Breast epithelium (tissue), 3 donors: ENCODE results near the gene PRDX5.

Experiments
- POLR2A ChIP-seq: fragments of 450-650 bp; IDR thresholded peaks from one replicate; pipeline ENCODE4 v1.6.1; 2016; ENCODE audit warnings: antibody characterized with exemption, mild to moderate bottlenecking, moderate library complexity
- TF ChIP-seq, protein P1 (sequence below), 3 donors: fragments of 450-650 bp; IDR thresholded peaks; one replicate each; pipeline ENCODE4 v1.5.1; 2016 to 2017; ENCODE audit warnings: antibody characterized with exemption in 3 of 3, mild to moderate bottlenecking in 3 of 3, moderate library complexity in 3 of 3

DNA sequence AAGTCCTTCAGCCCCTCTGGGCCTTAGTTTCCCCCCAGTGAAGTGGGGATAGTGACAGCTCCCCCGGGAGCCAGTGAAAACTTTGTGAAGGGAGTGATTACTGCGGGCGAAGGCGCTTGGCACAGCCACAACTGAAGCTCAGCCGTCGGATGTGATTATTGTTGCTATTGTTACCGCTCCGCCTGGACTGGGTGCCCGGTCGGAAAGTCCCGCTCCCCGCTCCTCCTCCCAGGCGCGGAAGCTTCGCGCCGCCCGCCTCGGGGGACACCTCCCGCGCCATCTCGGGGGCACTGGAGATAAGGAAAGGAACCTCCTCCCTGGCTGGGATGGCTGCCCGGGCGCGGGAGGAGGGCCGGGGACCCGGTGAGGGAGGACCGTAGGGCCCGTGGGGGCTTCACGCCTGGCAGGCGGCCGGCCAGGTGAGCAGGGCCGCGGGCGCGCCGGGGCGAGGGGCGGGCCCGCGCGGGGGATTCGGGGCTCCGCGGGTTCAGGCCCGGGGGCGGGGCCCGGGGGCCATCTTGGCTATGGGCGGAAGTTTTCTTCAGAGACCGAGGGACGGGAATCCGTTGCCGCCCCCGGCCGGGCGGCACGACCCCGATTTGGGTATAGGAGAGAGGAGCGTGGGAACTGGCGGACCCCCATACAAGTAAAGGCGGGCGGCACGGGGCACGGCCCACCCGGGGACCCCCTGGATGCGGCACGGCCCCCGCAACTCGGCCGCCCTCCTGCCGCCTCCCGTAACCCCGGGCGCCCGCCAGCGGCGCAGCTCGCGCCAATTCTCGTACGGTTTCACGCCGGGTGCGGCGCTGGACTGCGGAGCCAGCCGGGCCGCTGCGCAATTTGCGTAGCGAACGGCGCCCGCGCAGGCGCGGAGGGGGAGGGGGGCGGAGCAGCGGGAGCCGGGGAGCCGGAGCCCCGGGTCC is 32.7 kb upstream of the PRDX5 start, which contains the start of gene GPR137:
- TF ChIP-seq POLR2A: peak; percentile 3
- TF ChIP-seq, protein P1, sequence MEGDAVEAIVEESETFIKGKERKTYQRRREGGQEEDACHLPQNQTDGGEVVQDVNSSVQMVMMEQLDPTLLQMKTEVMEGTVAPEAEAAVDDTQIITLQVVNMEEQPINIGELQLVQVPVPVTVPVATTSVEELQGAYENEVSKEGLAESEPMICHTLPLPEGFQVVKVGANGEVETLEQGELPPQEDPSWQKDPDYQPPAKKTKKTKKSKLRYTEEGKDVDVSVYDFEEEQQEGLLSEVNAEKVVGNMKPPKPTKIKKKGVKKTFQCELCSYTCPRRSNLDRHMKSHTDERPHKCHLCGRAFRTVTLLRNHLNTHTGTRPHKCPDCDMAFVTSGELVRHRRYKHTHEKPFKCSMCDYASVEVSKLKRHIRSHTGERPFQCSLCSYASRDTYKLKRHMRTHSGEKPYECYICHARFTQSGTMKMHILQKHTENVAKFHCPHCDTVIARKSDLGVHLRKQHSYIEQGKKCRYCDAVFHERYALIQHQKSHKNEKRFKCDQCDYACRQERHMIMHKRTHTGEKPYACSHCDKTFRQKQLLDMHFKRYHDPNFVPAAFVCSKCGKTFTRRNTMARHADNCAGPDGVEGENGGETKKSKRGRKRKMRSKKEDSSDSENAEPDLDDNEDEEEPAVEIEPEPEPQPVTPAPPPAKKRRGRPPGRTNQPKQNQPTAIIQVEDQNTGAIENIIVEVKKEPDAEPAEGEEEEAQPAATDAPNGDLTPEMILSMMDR (IDR thresholded peaks at IDR 0.05): no peak
